HCT116 (cell line): Measurements from ENCODE around the gene PTGR3.

Source experiments
- EGR1 ChIP-seq: IDR thresholded peaks from 2 replicates; pipeline ENCODE4 v1.6.1; 2012; ENCODE audit warnings: low read depth
- MAX ChIP-seq: IDR thresholded peaks from 2 replicates; pipeline ENCODE4 v1.6.1; 2012
- TF ChIP-seq, protein P1 (sequence below): IDR thresholded peaks from 2 replicates; pipeline ENCODE4 v1.6.1; 2012; ENCODE audit warnings: low read depth
- TF ChIP-seq, protein P2 (sequence below), 3 experiments: fragments of 200-600 bp in 1 of 3; sonication (generic) in 1 of 3; IDR thresholded peaks in 2 of 3; conservative IDR thresholded peaks in 1 of 3; 2 replicates each; pipeline ENCODE4 v1.5.1; 2012 to 2017; ENCODE audit warnings: low read depth in 2 of 3, low read length in 2 of 3, antibody characterized with exemption in 1 of 3, borderline replicate concordance in 1 of 3, control low read depth in 1 of 3, mild to moderate bottlenecking in 1 of 3, mixed read lengths in 1 of 3, mixed run types in 1 of 3, moderate library complexity in 1 of 3; ENCODE audit not compliant: insufficient read depth in 1 of 3

- TF ChIP-seq, protein P1, sequence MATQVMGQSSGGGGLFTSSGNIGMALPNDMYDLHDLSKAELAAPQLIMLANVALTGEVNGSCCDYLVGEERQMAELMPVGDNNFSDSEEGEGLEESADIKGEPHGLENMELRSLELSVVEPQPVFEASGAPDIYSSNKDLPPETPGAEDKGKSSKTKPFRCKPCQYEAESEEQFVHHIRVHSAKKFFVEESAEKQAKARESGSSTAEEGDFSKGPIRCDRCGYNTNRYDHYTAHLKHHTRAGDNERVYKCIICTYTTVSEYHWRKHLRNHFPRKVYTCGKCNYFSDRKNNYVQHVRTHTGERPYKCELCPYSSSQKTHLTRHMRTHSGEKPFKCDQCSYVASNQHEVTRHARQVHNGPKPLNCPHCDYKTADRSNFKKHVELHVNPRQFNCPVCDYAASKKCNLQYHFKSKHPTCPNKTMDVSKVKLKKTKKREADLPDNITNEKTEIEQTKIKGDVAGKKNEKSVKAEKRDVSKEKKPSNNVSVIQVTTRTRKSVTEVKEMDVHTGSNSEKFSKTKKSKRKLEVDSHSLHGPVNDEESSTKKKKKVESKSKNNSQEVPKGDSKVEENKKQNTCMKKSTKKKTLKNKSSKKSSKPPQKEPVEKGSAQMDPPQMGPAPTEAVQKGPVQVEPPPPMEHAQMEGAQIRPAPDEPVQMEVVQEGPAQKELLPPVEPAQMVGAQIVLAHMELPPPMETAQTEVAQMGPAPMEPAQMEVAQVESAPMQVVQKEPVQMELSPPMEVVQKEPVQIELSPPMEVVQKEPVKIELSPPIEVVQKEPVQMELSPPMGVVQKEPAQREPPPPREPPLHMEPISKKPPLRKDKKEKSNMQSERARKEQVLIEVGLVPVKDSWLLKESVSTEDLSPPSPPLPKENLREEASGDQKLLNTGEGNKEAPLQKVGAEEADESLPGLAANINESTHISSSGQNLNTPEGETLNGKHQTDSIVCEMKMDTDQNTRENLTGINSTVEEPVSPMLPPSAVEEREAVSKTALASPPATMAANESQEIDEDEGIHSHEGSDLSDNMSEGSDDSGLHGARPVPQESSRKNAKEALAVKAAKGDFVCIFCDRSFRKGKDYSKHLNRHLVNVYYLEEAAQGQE: no peak
- TF ChIP-seq EGR1: no peak
- TF ChIP-seq, protein P2, sequence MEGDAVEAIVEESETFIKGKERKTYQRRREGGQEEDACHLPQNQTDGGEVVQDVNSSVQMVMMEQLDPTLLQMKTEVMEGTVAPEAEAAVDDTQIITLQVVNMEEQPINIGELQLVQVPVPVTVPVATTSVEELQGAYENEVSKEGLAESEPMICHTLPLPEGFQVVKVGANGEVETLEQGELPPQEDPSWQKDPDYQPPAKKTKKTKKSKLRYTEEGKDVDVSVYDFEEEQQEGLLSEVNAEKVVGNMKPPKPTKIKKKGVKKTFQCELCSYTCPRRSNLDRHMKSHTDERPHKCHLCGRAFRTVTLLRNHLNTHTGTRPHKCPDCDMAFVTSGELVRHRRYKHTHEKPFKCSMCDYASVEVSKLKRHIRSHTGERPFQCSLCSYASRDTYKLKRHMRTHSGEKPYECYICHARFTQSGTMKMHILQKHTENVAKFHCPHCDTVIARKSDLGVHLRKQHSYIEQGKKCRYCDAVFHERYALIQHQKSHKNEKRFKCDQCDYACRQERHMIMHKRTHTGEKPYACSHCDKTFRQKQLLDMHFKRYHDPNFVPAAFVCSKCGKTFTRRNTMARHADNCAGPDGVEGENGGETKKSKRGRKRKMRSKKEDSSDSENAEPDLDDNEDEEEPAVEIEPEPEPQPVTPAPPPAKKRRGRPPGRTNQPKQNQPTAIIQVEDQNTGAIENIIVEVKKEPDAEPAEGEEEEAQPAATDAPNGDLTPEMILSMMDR (IDR thresholded peaks at IDR 0.05 in 2 of 3, conservative IDR thresholded peaks at IDR 0.05 in 1 of 3; ENCODE audit: borderline replicate concordance in 1 of 3, insufficient read depth in 1 of 3, low read depth in 2 of 3, low read length in 2 of 3): no peak
- TF ChIP-seq MAX: no peak
Observed at GRCh38 chr18:75199327-75199726, 9.6 kb downstream of the PTGR3 start.
